SK-N-SH (cell line): ENCODE results near the gene CLASP1. TPM values are rescaled to one million over a fixed set of nuclear protein-coding genes. Genes with fewer than 3 reads are reported as not detected.

Experiments used
- CTCF ChIA-PET: fragments of 300-600, 350-600 bp; formaldehyde crosslinking; extraction: SDS; loops from one replicate; lab custom pipeline; 2021; lab: Yijun Ruan, JAX
- POLR2A ChIA-PET: fragments of 350-600 bp; sonication (Branson Sonifier 250); formaldehyde crosslinking; extraction: SDS; loops from one replicate; lab custom pipeline; 2020; ENCODE audit warnings: antibody characterized with exemption, inconsistent platforms; lab: Yijun Ruan, JAX
- DNase-seq: peaks from one replicate; pipeline ENCODE4 v3.0.0; 2012
- H2AFZ ChIP-seq: fragments of 200-600 bp; sonication (generic); 2 replicates; pipeline ENCODE4 v1.8.1; 2016; ENCODE audit warnings: antibody characterized with exemption, mild to moderate bottlenecking, low read depth
- H3F3A ChIP-seq: fragments of 200-600 bp; sonication (generic); replicated peaks from 2 replicates; pipeline ENCODE3; 2016; ENCODE audit warnings: antibody characterized with exemption, mild to moderate bottlenecking; ENCODE audit not compliant: insufficient read depth
- H3K27ac ChIP-seq, 2 experiments: fragments of 200-500 bp in 1 of 2; fragments of 200-600 bp in 1 of 2; sonication (Bioruptor generic) in 1 of 2; sonication (generic), shearing (Covaris generic) in 1 of 2; 2 replicates each; pipeline versions ENCODE4 v1.5.1 to v1.6.1; 2014 to 2016; ENCODE audit warnings: low read depth in 2 of 2, inconsistent platforms in 1 of 2, low read length in 1 of 2, mild to moderate bottlenecking in 1 of 2, mixed read lengths in 1 of 2
- H3K27me3 ChIP-seq: fragments of 200-600 bp; sonication (generic), shearing (Covaris generic); 2 replicates; pipeline ENCODE4 v1.6.1; 2016; ENCODE audit warnings: mixed run types; ENCODE audit not compliant: insufficient read depth
- H3K36me3 ChIP-seq, 2 experiments: fragments of 200-500 bp in 1 of 2; fragments of 200-600 bp in 1 of 2; sonication (Bioruptor generic) in 1 of 2; sonication (generic) in 1 of 2; replicated peaks in 1 of 2; 2 replicates each; pipeline versions ENCODE3 to v1.5.1; 2014 to 2016; ENCODE audit warnings: low read length in 1 of 2, mild to moderate bottlenecking in 1 of 2; ENCODE audit not compliant: insufficient read depth in 2 of 2, control insufficient read depth in 1 of 2
- H3K4me1 ChIP-seq, 2 experiments: fragments of 200-500 bp in 1 of 2; fragments of 200-600 bp in 1 of 2; sonication (Bioruptor generic) in 1 of 2; sonication (generic), shearing (Covaris generic) in 1 of 2; 2 replicates each; pipeline versions ENCODE4 v1.5.1 to v1.6.1; 2014 to 2016; ENCODE audit warnings: low read depth in 1 of 2, low read length in 1 of 2, mixed run types in 1 of 2; ENCODE audit not compliant: insufficient read depth in 2 of 2, control insufficient read depth in 1 of 2
- H3K4me2 ChIP-seq: fragments of 200-600 bp; sonication (generic), shearing (Covaris generic); 2 replicates; pipeline ENCODE4 v1.6.1; 2017; ENCODE audit warnings: mixed run types
- H3K4me3 ChIP-seq, 2 experiments: fragments of 200-500 bp in 1 of 2; fragments of 200-600 bp in 1 of 2; sonication (Bioruptor generic) in 1 of 2; sonication (generic), shearing (Covaris generic) in 1 of 2; 2 replicates each; pipeline versions ENCODE4 v1.5.1 to v1.8.1; 2014 to 2016; ENCODE audit warnings: low read depth in 2 of 2, inconsistent platforms in 1 of 2, low read length in 1 of 2, mild to moderate bottlenecking in 1 of 2, mixed read lengths in 1 of 2, moderate library complexity in 1 of 2
- H3K79me2 ChIP-seq: fragments of 200-600 bp; sonication (generic); 2 replicates; pipeline ENCODE4 v1.8.1; 2017; ENCODE audit warnings: mild to moderate bottlenecking; ENCODE audit not compliant: insufficient read depth
- H3K9ac ChIP-seq: fragments of 200-600 bp; sonication (generic); 2 replicates; pipeline ENCODE4 v1.6.1; 2017; ENCODE audit warnings: mixed run types
- H3K9me2 ChIP-seq: fragments of 200-600 bp; sonication (generic); 2 replicates; pipeline ENCODE4 v1.6.1; 2017; ENCODE audit warnings: mixed run types
- H3K9me3 ChIP-seq: fragments of 200-600 bp; sonication (generic); 2 replicates; pipeline ENCODE4 v1.6.1; 2017; ENCODE audit warnings: mixed run types, mild to moderate bottlenecking, moderate library complexity
- H4K20me1 ChIP-seq: fragments of 200-600 bp; sonication (generic); 2 replicates; pipeline ENCODE4 v1.6.1; 2017; ENCODE audit warnings: mild to moderate bottlenecking, mixed run types; ENCODE audit not compliant: insufficient read depth
- CHD2 ChIP-seq: fragments of 150-350 bp; IDR thresholded peaks from 2 replicates; pipeline ENCODE4 v1.6.1; 2018; ENCODE audit warnings: low read length; ENCODE audit not compliant: partially characterized antibody
- EZH2phosphoT487 ChIP-seq: fragments of 200-600 bp; sonication (generic); IDR thresholded peaks from 2 replicates; pipeline ENCODE4 v1.6.1; 2017; ENCODE audit warnings: low read depth, mixed run types, mild to moderate bottlenecking, antibody characterized with exemption, moderate library complexity, borderline replicate concordance
- FOXJ3 ChIP-seq: sonication (generic); formaldehyde crosslinking; IDR thresholded peaks from 2 replicates; pipeline ENCODE4 v1.5.1; 2020; ENCODE audit warnings: mild to moderate bottlenecking, missing genetic modification reagents
- GABPA ChIP-seq: IDR thresholded peaks from 2 replicates; pipeline ENCODE4 v1.4.0; 2012; ENCODE audit warnings: low read depth, mild to moderate bottlenecking
- IRF3 ChIP-seq: fragments of 150-350 bp; IDR thresholded peaks from 2 replicates; pipeline ENCODE4 v1.6.1; 2016; ENCODE audit warnings: mild to moderate bottlenecking, low read depth, low read length
- MEF2A ChIP-seq: IDR thresholded peaks from 2 replicates; pipeline ENCODE4 v1.4.0; 2012; ENCODE audit warnings: low read depth, borderline replicate concordance
- NRF1 ChIP-seq: IDR thresholded peaks from 2 replicates; pipeline ENCODE4 v1.6.1; 2012; ENCODE audit warnings: low read depth, mild to moderate bottlenecking, low read length
- RAD21 ChIP-seq: IDR thresholded peaks from 2 replicates; pipeline ENCODE4 v1.6.1; 2012; ENCODE audit warnings: mild to moderate bottlenecking, low read length
- RCOR1 ChIP-seq: fragments of 150-350 bp; IDR thresholded peaks from 2 replicates; pipeline ENCODE4 v1.6.1; 2017; ENCODE audit warnings: antibody characterized with exemption, low read length
- RFX5 ChIP-seq: IDR thresholded peaks from 2 replicates; pipeline ENCODE4 v1.6.1; 2012; ENCODE audit warnings: mild to moderate bottlenecking, improper control_type of control experiment, low read length
- RXRA ChIP-seq: IDR thresholded peaks from 2 replicates; pipeline ENCODE4 v1.4.0; 2012; ENCODE audit warnings: low read depth, mild to moderate bottlenecking, borderline replicate concordance
- SIN3A ChIP-seq: IDR thresholded peaks from 2 replicates; pipeline ENCODE4 v1.6.1; 2012; ENCODE audit warnings: low read depth, mild to moderate bottlenecking, low read length, moderate library complexity, borderline replicate concordance
- TCF12 ChIP-seq: IDR thresholded peaks from 2 replicates; pipeline ENCODE4 v1.4.0; 2012
- YY1 ChIP-seq: IDR thresholded peaks from 2 replicates; pipeline ENCODE4 v1.4.0; 2012; ENCODE audit warnings: low read depth, mild to moderate bottlenecking
- ZBTB33 ChIP-seq: IDR thresholded peaks from 2 replicates; pipeline ENCODE4 v1.4.0; 2012; ENCODE audit warnings: low read depth, borderline replicate concordance
- WGBS: methylation state at CpG from one replicate; pipeline ENCODE4 v1.1.6; 2017; ENCODE audit warnings: low lambda C conversion rate; 5-methylcytosine and 5-hydroxymethylcytosine counted together
- polyA plus RNA-seq, 3 experiments: library from polyadenylated mRNA; depleted of rRNA; stranded (reverse); fragments of >200 nt; gene quantifications; 2 replicates each; pipeline ENCODE4 v1.2.3, GENCODE V29; 2012
- TF ChIP-seq, protein P1 (sequence below): IDR thresholded peaks from 2 replicates; pipeline ENCODE4 v1.6.1; 2012; ENCODE audit warnings: mild to moderate bottlenecking, low read depth, low read length, moderate library complexity

The CLASP1 gene
- polyA plus RNA-seq, 1 of the 3 experiments (the other 2 are of a cell fraction), result 4.9 TPM

- POLR2A ChIA-PET, result no interaction called here
- H3K27me3 ChIP-seq, result no peaks in the 10 kb centered on the region
- H4K20me1 ChIP-seq, result no peaks in the 10 kb centered on the region
- H2AFZ ChIP-seq, result no peak overlapping the region
- H3K4me3 ChIP-seq, result no peak overlapping the region
- H3K27ac ChIP-seq, result no peak overlapping the region
- no peak overlapping the region for H3K9ac ChIP-seq
- DNase-seq, result no peak
- WGBS, result 43% methylated on average over 1 of the region's 1 CpG
- CTCF ChIA-PET, result interaction anchor here (0.9 to 3.2 kb wide), 5 partner anchors 10 to 306 kb away, joined by 3 to 23 read pairs (median 5); no protein-coding TSS in a partner anchor
- no peaks in the 10 kb centered on the region for H3K79me2 ChIP-seq
- H3K4me2 ChIP-seq, result no peak overlapping the region
- TF ChIP-seq RAD21 (no peak), RFX5 (no peak), SIN3A (no peak), FOXJ3 (CRISPR knock-in tag) (no peak), NRF1 (no peak), IRF3 (no peak), ZBTB33 (no peak), RCOR1 (no peak), CHD2 (no peak), RXRA (no peak), GABPA (no peak), TCF12 (no peak), EZH2phosphoT487 (no peak), MEF2A (no peak), YY1 (no peak)
- TF ChIP-seq, protein P1, sequence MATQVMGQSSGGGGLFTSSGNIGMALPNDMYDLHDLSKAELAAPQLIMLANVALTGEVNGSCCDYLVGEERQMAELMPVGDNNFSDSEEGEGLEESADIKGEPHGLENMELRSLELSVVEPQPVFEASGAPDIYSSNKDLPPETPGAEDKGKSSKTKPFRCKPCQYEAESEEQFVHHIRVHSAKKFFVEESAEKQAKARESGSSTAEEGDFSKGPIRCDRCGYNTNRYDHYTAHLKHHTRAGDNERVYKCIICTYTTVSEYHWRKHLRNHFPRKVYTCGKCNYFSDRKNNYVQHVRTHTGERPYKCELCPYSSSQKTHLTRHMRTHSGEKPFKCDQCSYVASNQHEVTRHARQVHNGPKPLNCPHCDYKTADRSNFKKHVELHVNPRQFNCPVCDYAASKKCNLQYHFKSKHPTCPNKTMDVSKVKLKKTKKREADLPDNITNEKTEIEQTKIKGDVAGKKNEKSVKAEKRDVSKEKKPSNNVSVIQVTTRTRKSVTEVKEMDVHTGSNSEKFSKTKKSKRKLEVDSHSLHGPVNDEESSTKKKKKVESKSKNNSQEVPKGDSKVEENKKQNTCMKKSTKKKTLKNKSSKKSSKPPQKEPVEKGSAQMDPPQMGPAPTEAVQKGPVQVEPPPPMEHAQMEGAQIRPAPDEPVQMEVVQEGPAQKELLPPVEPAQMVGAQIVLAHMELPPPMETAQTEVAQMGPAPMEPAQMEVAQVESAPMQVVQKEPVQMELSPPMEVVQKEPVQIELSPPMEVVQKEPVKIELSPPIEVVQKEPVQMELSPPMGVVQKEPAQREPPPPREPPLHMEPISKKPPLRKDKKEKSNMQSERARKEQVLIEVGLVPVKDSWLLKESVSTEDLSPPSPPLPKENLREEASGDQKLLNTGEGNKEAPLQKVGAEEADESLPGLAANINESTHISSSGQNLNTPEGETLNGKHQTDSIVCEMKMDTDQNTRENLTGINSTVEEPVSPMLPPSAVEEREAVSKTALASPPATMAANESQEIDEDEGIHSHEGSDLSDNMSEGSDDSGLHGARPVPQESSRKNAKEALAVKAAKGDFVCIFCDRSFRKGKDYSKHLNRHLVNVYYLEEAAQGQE, result no peak
- TF ChIP-seq, all 33 proteins: peak for 0
- Histone ChIP-seq H3K4me1 (peaks cover 0 to 5% of the 10 kb centered on the region in 2 experiments; a peak in 2 of 4 replicates), H3K9me2 (no peaks in the 10 kb centered on the region), H3K9me3 (no peaks in the 10 kb centered on the region), H3K36me3 (peaks cover 23 to 67% of the 10 kb centered on the region in 2 experiments), H3F3A (no peaks in the 10 kb centered on the region)
These were observed 236.9 kb downstream of the CLASP1 start for GRCh38 chr2:121412349-121412748.
